Glutamatergic neuron (in vitro differentiated cells): ENCODE results near the gene CFDP1. TPM values are rescaled to one million over a fixed set of nuclear protein-coding genes. Genes with fewer than 3 reads are reported as not detected.

ENCODE experiments used
- DNase-seq: peaks from one replicate; pipeline ENCODE4 v3.0.0; 2022
- H3K27ac Mint-ChIP-seq: one replicate; pipeline ENCODE4 v1.8.0; 2020; ENCODE audit warnings: mild to moderate bottlenecking, mixed read lengths, inconsistent platforms; ENCODE audit not compliant: unreplicated experiment
- H3K27me3 Mint-ChIP-seq: one replicate; pipeline ENCODE4 v1.8.0; 2020; ENCODE audit warnings: mild to moderate bottlenecking, moderate library complexity, mixed read lengths, inconsistent platforms; ENCODE audit not compliant: unreplicated experiment
- H3K36me3 Mint-ChIP-seq: one replicate; pipeline ENCODE4 v1.8.0; 2020; ENCODE audit warnings: mild to moderate bottlenecking, mixed read lengths, inconsistent platforms; ENCODE audit not compliant: unreplicated experiment
- H3K4me1 Mint-ChIP-seq: one replicate; pipeline ENCODE4 v1.8.0; 2020; ENCODE audit warnings: mild to moderate bottlenecking, low read depth, mixed read lengths, inconsistent platforms; ENCODE audit not compliant: unreplicated experiment
- H3K4me3 Mint-ChIP-seq: one replicate; pipeline ENCODE4 v1.8.0; 2020; ENCODE audit warnings: mild to moderate bottlenecking, mixed read lengths, inconsistent platforms; ENCODE audit not compliant: unreplicated experiment
- H3K9me3 Mint-ChIP-seq: one replicate; pipeline ENCODE4 v1.8.0; 2020; ENCODE audit warnings: mild to moderate bottlenecking, moderate library complexity, mixed read lengths, inconsistent platforms; ENCODE audit not compliant: unreplicated experiment
- CTCF ChIP-seq: fragments of 200-600 bp; sonication (generic); IDR thresholded peaks from one replicate; pipeline ENCODE4 v1.5.0; 2021; ENCODE audit not compliant: partially characterized antibody, unreplicated experiment
- total RNA-seq: library from RNA; stranded (reverse); fragmentation: NEBNext Ultra II Directional; extraction: Animal tissue kit (Norgen Biotek cat#: 25700); gene quantifications from one replicate; pipeline ENCODE4 v1.2.1, GENCODE V29; 2021; ENCODE audit not compliant: unreplicated experiment

The CFDP1 gene
- total RNA-seq, 1 donor from 2014 or later = 60.1 TPM

GRCh38 chr16:75478480-75479345, 45.4 kb upstream of the CFDP1 start:
- Mint-ChIP-seq H3K4me3 (no peak overlapping the region), H3K27me3 (peaks cover 6% of the 10 kb centered on the region), H3K36me3 (no peaks in the 10 kb centered on the region), H3K27ac (no peak overlapping the region), H3K9me3 (peaks cover 4% of the 10 kb centered on the region), H3K4me1 (no peaks in the 10 kb centered on the region)
- TF ChIP-seq CTCF = no peak
- no peak for DNase-seq

GRCh38 chr16:75477680-75478473, 44.6 kb upstream of the CFDP1 start:
- Mint-ChIP-seq H3K4me1 (no peaks in the 10 kb centered on the region), H3K27me3 (peaks cover 6% of the 10 kb centered on the region), H3K36me3 (no peaks in the 10 kb centered on the region), H3K9me3 (peaks cover 4% of the 10 kb centered on the region), H3K27ac (no peak overlapping the region), H3K4me3 (no peak overlapping the region)
- DNase-seq = no peak
- no peak for TF ChIP-seq CTCF

GRCh38 chr16:75476817-75477216, 43.5 kb upstream of the CFDP1 start:
- peaks cover 4% of the 10 kb centered on the region for H3K9me3 Mint-ChIP-seq
- no peaks in the 10 kb centered on the region for H3K4me1 Mint-ChIP-seq
- no peak for TF ChIP-seq CTCF
- DNase-seq = no peak
- H3K27ac Mint-ChIP-seq = no peak overlapping the region
- H3K4me3 Mint-ChIP-seq = no peak overlapping the region
- H3K27me3 Mint-ChIP-seq = peaks cover 6% of the 10 kb centered on the region
- no peaks in the 10 kb centered on the region for H3K36me3 Mint-ChIP-seq

- Mint-ChIP-seq H3K27me3 (peaks cover 1% of the 10 kb centered on the region), H3K4me1 (no peaks in the 10 kb centered on the region), H3K27ac (no peak overlapping the region), H3K4me3 (no peak overlapping the region), H3K36me3 (no peaks in the 10 kb centered on the region), H3K9me3 (peaks cover 2% of the 10 kb centered on the region)
- no peak for TF ChIP-seq CTCF
- DNase-seq = no peak
Measured at GRCh38 chr16:75475420-75475847, 42.1 kb upstream of the CFDP1 start.
